HUES48 (cell line): ENCODE results near the gene ZBTB22.
"Not testable (repeated sequence)": the region's sequence is repeated elsewhere in the genome, so short reads cannot be mapped to it uniquely, and the experiment has no call there.

Experiments
- H3K27ac ChIP-seq: one replicate; pipeline ENCODE4 v1.7.0; 2013; ENCODE audit warnings: low read depth, low read length, inconsistent platforms
- H3K27me3 ChIP-seq: 2 replicates; pipeline ENCODE4 v1.6.1; 2013; ENCODE audit warnings: mild to moderate bottlenecking, low read length; ENCODE audit not compliant: control insufficient read depth, insufficient read depth
- H3K36me3 ChIP-seq: 2 replicates; pipeline ENCODE4 v1.6.1; 2013; ENCODE audit warnings: low read length; ENCODE audit not compliant: control insufficient read depth, insufficient read depth
- H3K4me1 ChIP-seq: 2 replicates; pipeline ENCODE4 v1.6.1; 2013; ENCODE audit warnings: mild to moderate bottlenecking, low read length; ENCODE audit not compliant: control insufficient read depth, insufficient read depth
- H3K4me3 ChIP-seq: 2 replicates; pipeline ENCODE4 v1.5.1; 2013; ENCODE audit warnings: mild to moderate bottlenecking, low read depth, low read length
- H3K9ac ChIP-seq: 2 replicates; pipeline ENCODE4 v1.6.1; 2013; ENCODE audit warnings: mild to moderate bottlenecking, low read depth, low read length, moderate library complexity
- H3K9me3 ChIP-seq: 2 replicates; pipeline ENCODE4 v1.6.1; 2013; ENCODE audit warnings: low read length; ENCODE audit not compliant: control insufficient read depth, insufficient read depth

ZBTB22 gene

DNA sequence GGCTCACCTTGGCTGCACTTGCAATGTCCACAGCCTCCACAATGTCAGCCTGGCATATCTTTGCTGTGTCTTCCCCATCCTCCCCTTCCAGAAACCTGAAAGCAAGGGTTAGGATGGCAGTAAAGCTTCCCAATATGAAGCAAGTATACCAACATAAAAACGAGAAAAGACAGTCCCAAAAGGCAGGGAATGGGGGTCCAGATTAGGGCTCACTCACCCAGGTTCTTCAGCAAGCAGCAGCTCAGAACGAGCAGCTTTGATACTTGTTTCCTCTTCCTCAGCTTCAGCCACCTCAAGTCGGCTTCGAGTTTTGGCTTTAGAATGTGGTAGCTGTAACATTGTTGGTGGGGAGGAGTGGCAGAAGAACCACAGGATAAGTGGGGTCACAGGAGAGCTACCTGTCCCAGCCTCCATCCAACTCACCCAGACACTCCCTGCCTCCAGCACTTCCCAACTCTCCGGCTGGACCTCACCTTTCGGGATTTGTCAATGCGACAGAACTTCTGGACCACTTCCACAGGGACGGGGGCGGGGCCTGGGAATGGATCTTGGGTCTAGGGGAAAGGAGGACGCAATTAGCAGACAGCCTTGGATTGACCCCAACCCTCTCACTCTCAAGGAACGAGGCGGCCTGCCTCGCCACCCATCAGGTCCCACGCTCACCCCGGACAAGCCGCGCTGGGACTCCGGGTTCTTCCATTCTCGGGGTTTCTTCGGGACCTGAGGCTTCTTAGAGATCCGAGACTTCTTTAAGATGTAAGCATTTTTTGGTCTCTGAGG lies 29.2 kb downstream of the ZBTB22 start:
- H3K27me3 ChIP-seq, result no peaks in the 10 kb centered on the region
- peaks cover 72% of the 10 kb centered on the region for H3K36me3 ChIP-seq
- H3K27ac ChIP-seq, result no peak overlapping the region
- peak overlapping the region; percentile 17; the same call in 1 of the 2 replicates for H3K9ac ChIP-seq
- no peaks in the 10 kb centered on the region for H3K9me3 ChIP-seq
- no peaks in the 10 kb centered on the region for H3K4me1 ChIP-seq
- peak overlapping the region; percentile 98 for H3K4me3 ChIP-seq

DNA sequence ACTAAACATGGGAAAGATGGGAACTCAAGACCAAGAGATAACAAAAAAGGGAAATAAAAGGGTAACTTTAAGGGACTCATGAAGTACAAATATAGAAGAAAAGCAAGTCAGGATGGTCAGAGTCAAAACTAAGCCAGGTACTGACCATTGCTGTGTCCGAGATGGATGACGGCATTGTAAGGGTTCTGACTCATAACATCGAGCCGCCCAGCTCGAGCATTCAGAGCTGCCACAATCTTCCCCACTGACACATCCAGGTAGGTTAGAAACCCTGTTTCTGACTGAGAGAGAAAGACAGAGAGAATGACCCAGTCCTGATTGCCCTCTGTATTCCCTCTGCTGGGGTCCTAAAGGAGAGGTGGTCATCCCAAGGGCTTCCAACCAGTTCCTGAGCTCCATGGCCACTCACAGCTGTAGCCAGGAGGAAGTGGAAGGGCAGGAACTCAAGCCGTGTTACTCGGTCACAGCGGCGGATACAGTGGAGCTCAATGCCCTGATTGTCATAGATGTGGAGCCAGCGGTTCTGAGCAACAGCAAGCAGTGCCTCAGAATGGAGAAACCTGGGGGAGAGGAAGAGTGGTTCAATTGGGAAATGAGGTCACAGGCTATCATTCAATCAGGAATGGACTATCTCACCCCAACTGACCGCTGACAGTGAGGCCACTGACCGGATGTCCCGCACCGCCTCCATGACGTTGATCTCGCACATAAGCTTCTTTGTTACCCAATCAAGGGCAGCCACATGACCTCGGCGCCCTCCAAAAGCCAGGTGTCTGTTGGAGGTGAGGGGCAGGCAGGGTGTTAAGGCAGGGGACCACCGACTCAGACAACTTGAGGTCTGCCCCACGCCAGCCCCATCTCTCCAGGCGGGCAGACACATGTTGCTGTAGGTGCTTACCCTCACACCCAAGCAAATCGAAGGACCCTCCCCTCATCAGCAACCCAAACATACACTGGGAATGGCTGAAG lies 30.3 kb downstream of the ZBTB22 start:
- peaks cover 69% of the 10 kb centered on the region for H3K36me3 ChIP-seq
- H3K9me3 ChIP-seq, result no peaks in the 10 kb centered on the region
- H3K27ac ChIP-seq, result no peak overlapping the region
- no peaks in the 10 kb centered on the region for H3K27me3 ChIP-seq
- no peak overlapping the region for H3K9ac ChIP-seq
- no peak overlapping the region for H3K4me3 ChIP-seq
- no peaks in the 10 kb centered on the region for H3K4me1 ChIP-seq

DNA sequence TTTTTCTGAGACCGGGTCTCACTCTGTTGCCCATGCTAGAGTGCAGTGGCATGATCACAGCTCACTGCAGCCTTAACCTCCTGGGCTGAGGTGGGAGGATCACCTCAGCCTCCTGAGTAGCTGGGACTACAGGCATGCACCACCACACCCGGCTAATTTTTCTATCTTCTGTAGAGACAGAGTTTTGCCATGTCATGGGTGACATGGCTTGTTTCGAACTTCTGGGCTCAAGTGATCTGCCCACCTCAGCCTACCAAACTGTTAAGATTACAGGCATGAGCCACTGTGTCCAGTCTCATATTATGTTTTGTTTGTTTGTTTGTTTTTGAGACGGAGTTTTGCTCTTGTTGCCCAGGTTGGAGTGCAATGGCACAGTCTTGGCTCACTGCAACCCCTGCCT lies 32.3 kb downstream of the ZBTB22 start:
- peaks cover 69% of the 10 kb centered on the region for H3K36me3 ChIP-seq
- H3K9ac ChIP-seq, H3K27ac ChIP-seq, H3K4me3 ChIP-seq, H3K27me3 ChIP-seq, H3K4me1 ChIP-seq, H3K9me3 ChIP-seq: not testable (repeated sequence)

DNA sequence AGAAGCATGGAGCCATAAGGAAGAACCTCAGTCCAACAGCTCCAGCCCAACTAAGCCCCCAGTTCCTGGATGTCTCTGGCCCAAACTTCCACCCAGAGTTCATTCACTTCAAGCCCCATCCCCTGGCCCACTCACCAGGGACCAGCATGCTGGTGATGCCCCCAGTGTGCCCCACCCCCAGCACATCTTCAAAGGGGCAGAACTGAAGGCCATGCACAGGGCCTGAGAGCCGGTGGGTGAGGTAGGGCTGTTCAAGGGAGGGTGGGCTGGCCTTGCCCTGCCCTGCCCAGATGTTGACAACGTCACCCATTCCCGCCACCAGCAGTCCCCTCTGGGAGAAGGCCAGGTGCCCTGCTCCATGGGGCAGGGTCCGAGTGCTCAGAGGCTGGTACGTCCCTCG lies 37.0 kb downstream of the ZBTB22 start:
- no peaks in the 10 kb centered on the region for H3K9me3 ChIP-seq
- H3K9ac ChIP-seq, result no peak overlapping the region
- no peaks in the 10 kb centered on the region for H3K27me3 ChIP-seq
- no peak overlapping the region for H3K4me3 ChIP-seq
- H3K4me1 ChIP-seq, result peaks cover 9% of the 10 kb centered on the region; the same call in 1 of the 2 replicates
- peaks cover 74% of the 10 kb centered on the region for H3K36me3 ChIP-seq
- no peak overlapping the region for H3K27ac ChIP-seq

DNA sequence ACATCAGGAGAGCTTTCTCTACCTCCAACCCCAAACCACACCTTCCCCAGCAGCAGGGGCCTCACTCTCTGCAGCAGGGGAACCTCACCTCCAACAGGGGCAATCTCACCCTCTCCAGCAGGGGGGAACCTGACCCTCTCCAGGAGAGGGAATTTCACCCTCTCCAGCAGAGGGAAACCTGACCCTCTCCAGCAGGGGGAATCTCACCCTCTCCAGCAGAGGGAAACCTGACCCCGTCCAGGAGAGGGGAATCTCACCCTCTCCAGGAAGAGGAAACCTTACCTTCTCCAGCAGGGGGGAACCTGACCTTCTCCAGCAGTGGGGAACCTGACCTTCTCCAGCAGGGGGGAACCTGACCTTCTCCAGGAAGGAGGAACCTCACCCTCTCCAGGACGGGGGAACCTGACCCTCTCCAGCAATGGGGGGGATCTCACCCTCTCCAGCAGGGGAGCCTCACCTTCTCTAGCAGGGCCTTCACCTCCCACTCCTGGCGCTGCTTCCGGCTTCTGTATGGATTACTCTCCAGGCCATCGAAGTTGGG lies 37.5 kb downstream of the ZBTB22 start:
- H3K27ac ChIP-seq, result no peak overlapping the region
- no peak overlapping the region for H3K9ac ChIP-seq
- peaks cover 75% of the 10 kb centered on the region for H3K36me3 ChIP-seq

DNA sequence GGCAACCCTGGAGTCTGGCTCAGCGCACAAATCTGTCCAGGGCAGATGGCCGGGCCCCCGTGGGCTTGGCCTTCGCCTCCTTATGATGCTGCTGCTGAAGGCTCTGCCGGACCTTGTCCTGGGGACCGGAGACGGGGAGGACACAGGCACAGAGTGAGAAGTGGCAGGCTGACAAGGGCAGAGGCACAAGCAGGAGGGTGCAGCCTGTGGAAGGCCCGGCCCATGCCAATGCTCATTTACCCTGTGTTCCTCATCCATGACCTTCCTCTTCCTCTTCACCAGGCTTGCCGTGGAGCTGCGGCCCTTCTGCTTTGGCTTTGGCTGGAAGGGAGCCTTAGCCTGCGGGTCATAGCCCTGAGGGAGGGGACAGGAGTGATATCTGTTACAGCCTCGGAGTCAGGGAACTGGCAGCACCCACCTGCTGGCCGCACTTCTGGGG lies 38.3 kb downstream of the ZBTB22 start:
- Histone ChIP-seq H3K9me3 (no peaks in the 10 kb centered on the region), H3K4me1 (peaks cover 18% of the 10 kb centered on the region), H3K27ac (no peak overlapping the region), H3K36me3 (peaks cover 75% of the 10 kb centered on the region), H3K9ac (no peak overlapping the region), H3K4me3 (no peak overlapping the region), H3K27me3 (no peaks in the 10 kb centered on the region)

More for the DNA sequence above, 37.5 kb downstream of the ZBTB22 start:
- peaks cover 10% of the 10 kb centered on the region; the same call in 1 of the 2 replicates for H3K4me1 ChIP-seq
- H3K9me3 ChIP-seq, result no peaks in the 10 kb centered on the region
- H3K4me3 ChIP-seq, result no peak overlapping the region
- H3K27me3 ChIP-seq, result no peaks in the 10 kb centered on the region

DNA sequence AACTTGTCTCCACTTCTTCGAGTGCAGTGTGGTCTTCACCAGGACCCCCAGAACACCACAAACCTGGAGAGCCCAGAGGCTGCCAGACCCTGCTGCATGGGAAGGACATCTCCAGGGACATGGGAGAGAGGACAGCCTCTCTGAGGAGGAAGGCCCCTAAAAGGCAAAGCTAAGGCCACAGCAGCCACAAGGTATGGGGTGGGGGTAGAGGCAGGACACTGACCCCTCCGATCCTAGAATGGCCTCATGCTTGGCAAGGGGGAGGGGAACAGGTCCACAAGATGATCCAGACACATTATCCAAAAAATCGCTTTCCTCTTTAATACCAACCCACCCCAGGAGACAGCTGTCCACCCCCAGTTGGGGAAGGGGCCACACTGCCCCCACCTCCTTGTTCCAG lies 38.7 kb downstream of the ZBTB22 start:
- H3K9ac ChIP-seq, result no peak overlapping the region
- H3K36me3 ChIP-seq, result peaks cover 75% of the 10 kb centered on the region
- H3K4me1 ChIP-seq, result peaks cover 21% of the 10 kb centered on the region
- no peak overlapping the region for H3K4me3 ChIP-seq
- H3K9me3 ChIP-seq, result no peaks in the 10 kb centered on the region
- no peaks in the 10 kb centered on the region for H3K27me3 ChIP-seq
- no peak overlapping the region for H3K27ac ChIP-seq

DNA sequence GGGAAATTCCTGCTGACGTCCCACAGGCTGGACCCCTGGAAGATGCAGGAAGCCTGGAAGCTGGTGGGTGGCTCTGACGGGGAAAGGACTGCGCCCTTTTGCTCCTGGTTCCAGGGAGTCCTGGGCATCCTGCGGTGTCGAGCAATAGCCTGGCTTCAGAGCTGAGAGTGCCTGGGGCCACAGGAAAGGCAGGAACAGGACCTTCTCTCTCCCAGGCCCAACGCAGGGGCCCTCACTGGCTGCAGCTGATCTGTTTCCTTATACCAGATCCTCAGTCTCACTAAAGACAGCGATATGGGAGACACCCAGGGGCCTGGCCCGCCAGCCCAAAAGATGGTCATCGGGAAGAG lies 39.2 kb downstream of the ZBTB22 start:
- Histone ChIP-seq H3K9ac (no peak overlapping the region), H3K36me3 (peaks cover 75% of the 10 kb centered on the region), H3K27me3 (no peaks in the 10 kb centered on the region), H3K27ac (peak overlapping the region; percentile 98), H3K4me1 (peaks cover 22% of the 10 kb centered on the region), H3K4me3 (peak overlapping the region; percentile 99; the same call in 1 of the 2 replicates), H3K9me3 (no peaks in the 10 kb centered on the region)

DNA sequence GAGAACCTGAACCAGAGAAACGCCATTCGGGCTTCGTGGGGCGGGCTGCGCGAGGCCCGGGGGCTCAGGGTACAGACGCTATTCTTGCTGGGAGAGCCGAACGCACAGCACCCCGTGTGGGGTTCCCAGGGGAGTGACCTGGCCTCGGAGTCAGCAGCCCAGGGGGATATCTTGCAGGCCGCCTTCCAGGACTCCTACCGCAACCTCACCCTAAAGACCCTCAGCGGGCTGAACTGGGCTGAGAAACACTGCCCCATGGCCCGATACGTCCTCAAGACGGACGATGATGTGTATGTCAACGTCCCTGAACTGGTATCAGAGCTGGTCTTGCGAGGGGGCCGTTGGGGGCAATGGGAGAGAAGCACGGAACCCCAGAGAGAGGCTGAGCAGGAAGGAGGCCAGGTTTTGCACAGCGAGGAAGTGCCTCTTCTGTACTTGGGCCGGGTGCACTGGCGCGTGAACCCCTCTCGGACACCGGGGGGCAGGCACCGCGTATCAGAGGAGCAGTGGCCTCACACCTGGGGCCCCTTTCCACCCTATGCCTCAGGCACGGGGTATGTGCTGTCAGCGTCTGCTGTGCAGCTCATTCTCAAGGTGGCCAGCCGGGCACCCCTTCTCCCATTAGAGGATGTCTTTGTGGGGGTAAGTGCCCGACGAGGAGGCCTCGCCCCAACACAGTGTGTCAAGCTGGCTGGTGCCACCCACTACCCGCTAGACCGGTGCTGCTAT lies 39.7 kb downstream of the ZBTB22 start:
- Histone ChIP-seq H3K36me3 (peaks cover 77% of the 10 kb centered on the region), H3K27ac (peak overlapping the region; percentile 98), H3K4me1 (peaks cover 27% of the 10 kb centered on the region)

DNA sequence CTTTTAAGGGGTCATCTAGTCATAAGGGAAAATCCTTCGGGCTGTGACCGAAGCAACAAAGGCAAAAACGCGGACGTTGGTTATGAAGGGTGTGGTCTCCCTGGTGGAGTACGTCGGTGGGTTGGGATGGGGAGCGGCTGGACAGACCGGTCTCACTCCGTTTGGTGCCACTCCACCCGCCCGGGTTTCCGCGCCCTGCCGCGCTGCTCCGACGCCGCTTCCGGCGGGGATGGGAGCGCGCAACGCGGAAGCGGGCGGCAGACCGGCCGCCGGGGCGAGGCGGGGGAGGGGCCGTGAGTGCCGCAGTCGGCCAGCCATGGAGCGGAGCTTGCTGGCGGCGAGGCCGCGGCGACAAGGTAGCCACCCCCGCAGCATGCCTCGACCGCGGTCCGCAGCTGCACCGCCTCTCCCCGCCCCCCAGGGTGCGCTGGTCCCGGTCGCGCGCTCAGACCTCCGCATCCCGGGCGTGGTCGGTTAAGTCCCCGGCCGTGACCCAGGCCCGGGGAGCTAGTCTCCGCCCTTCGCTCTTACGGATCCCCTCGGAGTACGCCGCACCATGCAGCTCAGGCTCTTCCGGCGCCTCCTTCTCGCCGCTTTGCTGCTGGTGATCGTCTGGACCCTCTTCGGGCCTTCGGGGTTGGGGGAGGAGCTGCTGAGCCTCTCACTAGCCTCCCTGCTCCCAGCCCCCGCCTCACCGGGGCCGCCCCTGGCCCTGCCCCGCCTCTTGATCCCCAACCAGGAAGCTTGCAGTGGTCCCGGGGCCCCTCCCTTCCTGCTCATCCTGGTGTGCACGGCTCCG lies 40.5 kb downstream of the ZBTB22 start, which contains the start of gene B3GALT4:
Gene B3GALT4, plus strand, starts transcription at position 260 of the 799 bp plus-strand sequence. Its CDS starts 297 bp downstream, at position 557.
- no peaks in the 10 kb centered on the region for H3K9me3 ChIP-seq
- no peaks in the 10 kb centered on the region for H3K27me3 ChIP-seq
- peak within 1 kb of the TSS; percentile 99 for H3K4me3 ChIP-seq
- peak within 1 kb of the TSS; percentile 71 for H3K9ac ChIP-seq
- H3K27ac ChIP-seq, result peak within 1 kb of the TSS; percentile 98
- peaks cover 74% of the 10 kb centered on the region for H3K36me3 ChIP-seq
- H3K4me1 ChIP-seq, result peaks cover 28% of the 10 kb centered on the region

More for the DNA sequence above, 39.7 kb downstream of the ZBTB22 start:
- Histone ChIP-seq H3K9me3 (no peaks in the 10 kb centered on the region), H3K9ac (peak overlapping the region; percentile 71), H3K4me3 (peak overlapping the region; percentile 99), H3K27me3 (no peaks in the 10 kb centered on the region)
